Neural cell (in vitro differentiated cells): ENCODE results near the gene GRID1. TPM values are rescaled to one million over a fixed set of nuclear protein-coding genes. Genes with fewer than 3 reads are reported as not detected.

Experiments used
- H2AFZ ChIP-seq: fragments of 200-600, 300-800 bp; sonication (generic), shearing (Covaris generic); 2 replicates; pipeline ENCODE4 v1.6.0; 2014; ENCODE audit warnings: low read depth, mild to moderate bottlenecking, antibody characterized with exemption, low read length, moderate library complexity
- H3F3A ChIP-seq: fragments of 200-600 bp; shearing (Covaris generic); 2 replicates; pipeline ENCODE4 v1.6.1; 2016; ENCODE audit warnings: mild to moderate bottlenecking, moderate library complexity, mixed read lengths, antibody characterized with exemption, low read length; ENCODE audit not compliant: insufficient read depth, poor library complexity, severe bottlenecking
- H3K27ac ChIP-seq: fragments of 200-600, 300-800 bp; sonication (generic), shearing (Covaris generic); 2 replicates; pipeline ENCODE4 v1.5.1; 2014; ENCODE audit warnings: mild to moderate bottlenecking, low read length, moderate library complexity
- H3K27me3 ChIP-seq: fragments of 300-800, 200-600 bp; sonication (generic), shearing (Covaris generic); 2 replicates; pipeline ENCODE4 v1.6.0; 2014; ENCODE audit warnings: mild to moderate bottlenecking, low read depth, low read length, moderate library complexity; ENCODE audit not compliant: insufficient read depth
- H3K36me3 ChIP-seq: fragments of 300-800, 200-600 bp; sonication (generic), shearing (Covaris generic); 2 replicates; pipeline ENCODE4 v1.5.1; 2014; ENCODE audit warnings: mild to moderate bottlenecking, antibody characterized with exemption, low read length, moderate library complexity; ENCODE audit not compliant: insufficient read depth
- H3K4me2 ChIP-seq: fragments of 300-800, 200-600 bp; sonication (generic), shearing (Covaris generic); 2 replicates; pipeline ENCODE4 v1.6.0; 2014; ENCODE audit warnings: mild to moderate bottlenecking, low read length
- H3K4me3 ChIP-seq: fragments of 300-800, 200-600 bp; sonication (generic), shearing (Covaris generic); 2 replicates; pipeline ENCODE4 v1.5.1; 2014; ENCODE audit warnings: mild to moderate bottlenecking, low read length, moderate library complexity
- H3K79me2 ChIP-seq: fragments of 200-600 bp; shearing (Covaris generic); replicated peaks from 2 replicates; pipeline ENCODE4 v1.6.0; 2014; ENCODE audit warnings: mild to moderate bottlenecking, low read length, moderate library complexity; ENCODE audit not compliant: insufficient read depth
- H3K9ac ChIP-seq: fragments of 300-800, 200-600 bp; sonication (generic), shearing (Covaris generic); 2 replicates; pipeline ENCODE4 v1.6.1; 2016; ENCODE audit warnings: mild to moderate bottlenecking, low read length, mixed read lengths
- H3K9me2 ChIP-seq: fragments of 200-600 bp; shearing (Covaris generic); 2 replicates; pipeline ENCODE4 v1.6.1; 2016; ENCODE audit warnings: mild to moderate bottlenecking, low read length, mixed read lengths; ENCODE audit not compliant: insufficient read depth
- H3K9me3 ChIP-seq: fragments of 200-600, 300-800 bp; sonication (generic), shearing (Covaris generic); 2 replicates; pipeline ENCODE4 v1.6.1; 2016; ENCODE audit warnings: mild to moderate bottlenecking, mixed run types, low read length, moderate library complexity, mixed read lengths
- H4K20me1 ChIP-seq: fragments of 200-600 bp; shearing (Covaris generic); 2 replicates; pipeline ENCODE4 v1.6.1; 2016; ENCODE audit warnings: mild to moderate bottlenecking, mixed run types; ENCODE audit not compliant: insufficient read depth
- CTCF ChIP-seq: fragments of 450-650 bp; IDR thresholded peaks from 2 replicates; pipeline ENCODE4 v1.5.1; 2014; ENCODE audit warnings: antibody characterized with exemption, mild to moderate bottlenecking, moderate library complexity; ENCODE audit not compliant: poor library complexity, severe bottlenecking
- EP300 ChIP-seq: fragments of 450-650 bp; conservative IDR thresholded peaks from 2 replicates; pipeline ENCODE4 v1.6.1; 2014; ENCODE audit warnings: antibody characterized with exemption, mild to moderate bottlenecking, moderate library complexity; ENCODE audit not compliant: poor library complexity, severe bottlenecking
- EZH2 ChIP-seq: fragments of 200-600, 300-800 bp; shearing (Covaris generic), sonication (generic); IDR thresholded peaks from 2 replicates; pipeline ENCODE4 v1.6.1; 2014; ENCODE audit warnings: antibody characterized with exemption, low read length, borderline replicate concordance, mild to moderate bottlenecking; ENCODE audit not compliant: insufficient read depth, poor library complexity, severe bottlenecking
- MXI1 ChIP-seq: fragments of 450-650 bp; conservative IDR thresholded peaks from 2 replicates; pipeline ENCODE4 v1.6.1; 2014; ENCODE audit warnings: antibody characterized with exemption, mild to moderate bottlenecking; ENCODE audit not compliant: poor library complexity, severe bottlenecking
- POLR2AphosphoS5 ChIP-seq: IDR thresholded peaks from 2 replicates; pipeline ENCODE4 v1.6.1; 2012
- RAD21 ChIP-seq: fragments of 450-650 bp; conservative IDR thresholded peaks from 2 replicates; pipeline ENCODE4 v1.6.1; 2014; ENCODE audit warnings: antibody characterized with exemption, mild to moderate bottlenecking, moderate library complexity
- REST ChIP-seq: IDR thresholded peaks from 2 replicates; pipeline ENCODE4 v1.6.1; 2012; ENCODE audit warnings: borderline replicate concordance
- SMC3 ChIP-seq: fragments of 450-650 bp; conservative IDR thresholded peaks from 2 replicates; pipeline ENCODE4 v1.6.1; 2014; ENCODE audit warnings: antibody characterized with exemption, mild to moderate bottlenecking, moderate library complexity; ENCODE audit not compliant: poor library complexity
- TAF1 ChIP-seq: IDR thresholded peaks from 2 replicates; pipeline ENCODE4 v1.6.1; 2012; ENCODE audit warnings: low read depth
- polyA plus RNA-seq: library from polyadenylated mRNA; depleted of rRNA; stranded (reverse); fragments of >200 nt; gene quantifications from 2 replicates; pipeline ENCODE4 v1.2.3, GENCODE V29; 2014

Gene GRID1
- polyA plus RNA-seq, 1 donor from 2014 or later, result 7.3 TPM

GRCh38 chr10:86074294-86074693, 292.3 kb downstream of the GRID1 start:
- no peak overlapping the region for H3K4me2 ChIP-seq
- no peaks in the 10 kb centered on the region for H3F3A ChIP-seq
- no peak overlapping the region for H3K9ac ChIP-seq
- no peaks in the 10 kb centered on the region for H3K9me3 ChIP-seq
- H3K36me3 ChIP-seq, result no peaks in the 10 kb centered on the region
- TF ChIP-seq EZH2 (no peak), REST (no peak), SMC3 (no peak), RAD21 (no peak), MXI1 (no peak), TAF1 (no peak), POLR2AphosphoS5 (no peak), CTCF (no peak), EP300 (no peak)
- H3K27me3 ChIP-seq, result no peaks in the 10 kb centered on the region
- H3K9me2 ChIP-seq, result no peaks in the 10 kb centered on the region
- no peaks in the 10 kb centered on the region for H4K20me1 ChIP-seq
- H3K79me2 ChIP-seq, result no peaks in the 10 kb centered on the region
- H3K27ac ChIP-seq, result no peak overlapping the region
- no peak overlapping the region for H3K4me3 ChIP-seq
- no peak overlapping the region for H2AFZ ChIP-seq

DNA sequence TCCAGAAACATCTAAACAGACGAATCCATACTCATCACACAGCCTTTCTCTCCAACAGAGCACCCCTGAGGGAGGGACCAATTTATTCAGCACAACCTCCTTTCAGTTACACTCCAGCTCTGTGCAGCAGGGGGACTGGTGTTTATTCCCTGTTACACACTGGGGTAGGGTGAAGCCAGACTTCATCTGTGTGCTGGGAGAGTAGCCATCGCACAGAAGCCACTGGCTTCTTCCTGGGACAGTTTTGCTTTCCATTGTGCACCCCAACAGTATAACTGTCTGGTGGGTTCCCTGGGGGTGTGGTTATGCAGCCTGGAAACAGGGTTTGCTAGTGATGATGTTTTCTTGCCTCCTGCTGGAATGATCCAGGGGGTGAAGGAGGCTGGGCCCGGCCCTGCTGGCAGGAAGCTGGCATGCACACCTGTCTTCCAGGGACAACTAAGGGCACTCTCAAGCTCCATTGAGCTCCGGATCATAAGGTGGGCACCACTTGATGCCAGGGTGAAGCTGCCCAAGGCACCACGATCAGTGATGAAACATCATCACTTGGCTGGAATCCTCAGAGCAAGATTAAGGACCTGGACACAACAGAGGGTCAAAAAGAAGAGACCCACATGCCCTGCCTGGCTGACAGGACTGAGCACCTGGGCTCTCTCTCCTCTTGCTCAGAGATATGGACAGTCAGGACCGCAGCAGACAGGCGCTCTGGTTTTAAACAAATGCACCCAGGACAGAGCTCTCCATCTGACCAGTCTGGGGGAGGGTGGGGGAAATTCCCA, 293.2 kb downstream of the GRID1 start:
- Histone ChIP-seq H3K9me2 (no peaks in the 10 kb centered on the region), H3K79me2 (no peaks in the 10 kb centered on the region), H3K4me2 (no peak overlapping the region), H3F3A (no peaks in the 10 kb centered on the region), H4K20me1 (no peaks in the 10 kb centered on the region), H3K27me3 (no peaks in the 10 kb centered on the region), H3K4me3 (no peak overlapping the region), H3K9me3 (no peaks in the 10 kb centered on the region), H2AFZ (no peak overlapping the region), H3K9ac (no peak overlapping the region), H3K27ac (no peak overlapping the region), H3K36me3 (no peaks in the 10 kb centered on the region)
- no peak for TF ChIP-seq EP300
- TF ChIP-seq EZH2, result no peak
